GM19468 (cell line): ENCODE results near the gene FILIP1.

ENCODE experiments used
- ATAC-seq: cut with Tn5 transposase; IDR thresholded peaks from one replicate; pipeline ENCODE4 v1.9.1; 2021; ENCODE audit warnings: mild to moderate bottlenecking, moderate library complexity, moderate number of reproducible peaks; ENCODE audit not compliant: unreplicated experiment; ENCODE audit errors: extremely low read depth

Gene FILIP1

DNA sequence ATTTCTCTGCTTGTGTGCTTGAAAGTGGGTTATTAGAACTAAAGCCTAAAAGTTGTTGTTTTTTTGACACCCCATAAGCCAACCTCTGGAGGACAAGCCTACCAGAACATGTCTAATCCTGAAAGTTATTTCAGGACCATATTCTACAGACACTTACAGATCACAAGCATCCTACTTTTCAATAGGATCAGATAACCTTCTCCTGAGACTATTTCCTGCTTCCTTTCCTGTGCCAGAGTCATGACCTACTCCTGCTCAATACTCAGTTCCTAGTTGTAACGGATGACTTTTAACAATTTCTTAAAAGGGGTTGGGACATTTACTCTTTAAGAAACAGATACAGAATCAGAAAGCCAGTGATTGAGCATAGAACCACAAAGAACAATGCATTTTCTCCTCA lies 5.3 kb upstream of the FILIP1 start:
- ATAC-seq: no peak

DNA sequence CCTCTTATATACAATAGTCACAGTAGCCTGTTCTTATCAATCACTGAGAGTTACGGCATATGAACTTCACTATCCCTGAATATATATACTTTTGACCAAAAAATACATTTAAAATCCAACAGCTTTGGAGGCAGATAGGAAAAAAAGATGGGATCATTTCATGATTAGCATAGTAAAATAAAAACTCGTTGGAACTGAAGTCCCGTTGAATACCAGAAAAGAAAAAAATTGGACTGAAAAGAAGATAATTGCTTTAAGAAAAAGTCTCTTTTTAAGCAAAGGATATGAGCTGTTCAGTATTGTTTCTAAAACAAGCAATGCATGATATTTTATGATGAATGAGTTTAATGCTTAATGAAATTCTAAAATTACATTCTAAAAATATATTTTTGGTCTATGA lies 4.4 kb upstream of the FILIP1 start:
- no peak for ATAC-seq

DNA sequence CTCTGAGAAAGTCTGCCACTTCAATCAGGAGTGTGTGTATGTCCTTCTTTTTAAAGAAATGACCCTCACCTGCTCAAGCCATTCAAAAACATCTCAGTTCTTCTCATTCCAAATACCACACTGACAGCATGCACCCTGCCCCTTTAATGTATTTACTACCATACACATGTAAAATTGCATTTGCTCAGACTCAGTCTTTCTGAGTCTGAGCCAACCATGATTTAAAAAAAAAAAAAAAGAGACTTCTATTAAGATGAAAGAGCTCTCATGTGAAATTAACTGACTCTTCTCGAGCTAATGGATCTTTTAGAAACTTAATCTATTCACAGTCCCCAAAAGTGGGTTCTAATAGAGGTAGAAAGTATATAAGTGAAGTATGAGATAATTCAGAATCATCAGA lies 1.4 kb upstream of the FILIP1 start:
- ATAC-seq: no peak

DNA sequence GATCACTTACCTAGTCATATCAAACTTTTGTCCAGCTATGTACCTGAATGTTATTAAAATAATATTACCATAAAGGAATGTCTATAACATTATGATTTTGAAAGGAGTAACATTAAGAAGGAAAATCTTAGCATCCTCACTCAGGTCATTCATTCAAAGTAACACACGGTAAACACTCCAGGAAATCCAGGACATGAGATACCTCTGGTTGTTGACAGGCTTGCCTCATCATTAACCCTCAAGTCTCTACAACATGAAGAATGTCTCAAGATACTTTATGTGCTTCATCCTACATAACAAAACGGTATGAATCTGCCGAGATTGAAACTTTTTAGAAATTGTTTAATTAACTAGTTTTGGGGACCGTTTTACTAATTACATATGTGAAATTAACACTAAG lies 690 bp upstream of the FILIP1 start:
- no peak for ATAC-seq

DNA sequence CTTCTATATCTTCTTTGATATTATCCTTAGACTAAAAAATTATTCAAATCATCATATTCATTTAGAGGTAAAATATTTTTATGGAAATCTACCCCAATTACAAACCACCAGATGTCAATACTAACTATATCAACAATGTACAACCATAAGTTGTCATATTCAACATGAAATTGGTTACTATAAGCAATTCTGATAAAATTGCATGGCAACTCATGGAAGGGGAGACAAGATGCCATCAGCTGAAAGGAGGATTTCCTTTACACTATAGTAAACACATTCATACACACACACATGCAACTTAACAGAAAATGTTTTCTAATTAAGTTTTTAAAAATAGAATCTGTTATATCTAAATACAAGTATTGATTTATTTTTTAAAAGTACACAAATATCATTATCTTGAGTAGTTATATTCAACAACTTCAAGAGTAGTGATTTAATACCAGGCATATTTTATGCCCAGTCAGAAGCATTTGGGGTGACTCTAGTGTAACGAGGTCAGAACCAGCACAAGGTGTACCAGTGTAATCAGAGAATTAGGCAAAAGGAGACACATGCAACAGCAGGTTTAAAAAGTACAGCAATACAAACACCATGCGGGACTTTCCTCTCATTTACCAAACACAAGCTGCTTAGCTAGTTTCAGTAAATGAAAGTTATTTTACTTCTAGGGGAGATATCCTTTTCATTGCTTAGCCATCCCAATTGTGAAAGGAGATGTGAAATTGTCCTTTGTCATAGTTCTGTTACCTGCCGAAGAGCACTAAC lies 1.0 kb downstream of the FILIP1 start:
- no peak for ATAC-seq

DNA sequence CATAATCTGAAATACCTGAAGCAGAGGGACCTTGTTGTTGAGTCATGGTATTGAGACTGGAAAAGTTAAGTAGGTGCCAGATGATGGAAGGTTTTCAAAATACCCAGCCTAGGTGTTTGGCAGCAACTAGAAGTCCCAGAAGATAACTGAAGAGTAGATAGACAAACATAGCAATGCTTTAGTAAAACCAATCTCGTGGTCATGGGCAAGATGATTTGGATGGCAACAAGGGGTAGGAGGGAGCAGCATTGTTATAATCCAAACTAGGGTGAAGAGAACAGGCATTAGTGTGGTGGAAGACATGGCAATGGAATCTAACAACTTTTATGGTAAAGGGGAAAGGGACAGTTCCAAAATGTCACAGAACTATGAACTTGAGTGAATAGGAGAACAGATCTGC lies 2.3 kb downstream of the FILIP1 start:
- no peak for ATAC-seq

DNA sequence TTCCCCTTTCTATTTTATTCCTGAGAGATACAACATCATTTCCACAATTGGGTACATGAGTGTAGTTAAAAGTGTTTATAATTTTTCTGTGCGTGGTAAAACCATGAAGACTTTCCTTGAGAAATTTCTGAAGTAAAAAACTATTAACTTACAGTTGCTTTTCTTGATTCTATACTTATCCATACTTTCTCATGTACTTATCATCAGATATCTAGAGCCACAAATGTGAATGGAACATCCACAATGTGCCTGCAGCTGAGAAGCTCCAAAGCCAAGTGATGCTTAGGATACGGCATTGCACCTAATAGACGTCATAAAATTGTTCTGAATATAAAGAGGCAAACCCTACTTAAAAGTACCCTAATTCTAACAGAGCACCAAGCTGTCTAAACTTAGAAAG lies 2.9 kb downstream of the FILIP1 start:
- ATAC-seq: no peak

DNA sequence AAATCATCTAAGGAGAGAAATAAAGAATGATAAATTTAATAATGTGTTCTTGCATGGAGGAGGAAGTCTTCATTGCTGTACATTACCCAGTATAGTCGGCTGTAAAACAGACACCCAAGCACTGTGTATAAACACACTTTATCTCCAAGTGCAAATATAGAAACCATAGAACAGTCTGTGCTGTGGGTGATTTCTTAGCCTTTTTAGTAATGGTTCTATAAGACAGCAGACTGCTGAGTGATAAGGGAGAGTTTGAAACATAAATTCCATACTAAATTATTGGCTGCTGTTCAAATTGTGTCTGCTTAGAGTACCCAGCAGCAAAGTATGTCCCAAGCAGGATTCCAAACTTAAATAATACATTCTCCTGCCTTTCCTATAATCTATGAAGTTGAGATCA lies 4.6 kb downstream of the FILIP1 start:
- ATAC-seq: no peak

DNA sequence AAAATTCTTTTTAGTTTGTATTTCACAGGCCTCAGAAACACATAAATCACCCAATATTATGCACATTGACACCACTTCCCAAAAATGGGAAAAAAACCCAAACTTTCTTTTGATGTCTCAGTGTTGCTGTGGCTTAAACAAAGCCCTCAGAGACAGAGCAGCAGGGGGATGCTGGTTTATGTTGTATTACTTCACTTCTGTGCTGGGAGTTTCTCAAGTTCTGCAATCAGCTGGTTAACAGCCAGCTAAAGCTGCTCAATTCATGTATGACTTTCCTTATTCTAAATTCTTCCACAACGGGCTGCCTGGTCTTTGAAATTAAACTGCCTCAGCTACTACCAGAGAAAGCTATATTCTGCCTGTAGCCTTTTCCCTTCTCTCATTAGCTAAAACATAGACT lies 5.6 kb downstream of the FILIP1 start:
- ATAC-seq: no peak

DNA sequence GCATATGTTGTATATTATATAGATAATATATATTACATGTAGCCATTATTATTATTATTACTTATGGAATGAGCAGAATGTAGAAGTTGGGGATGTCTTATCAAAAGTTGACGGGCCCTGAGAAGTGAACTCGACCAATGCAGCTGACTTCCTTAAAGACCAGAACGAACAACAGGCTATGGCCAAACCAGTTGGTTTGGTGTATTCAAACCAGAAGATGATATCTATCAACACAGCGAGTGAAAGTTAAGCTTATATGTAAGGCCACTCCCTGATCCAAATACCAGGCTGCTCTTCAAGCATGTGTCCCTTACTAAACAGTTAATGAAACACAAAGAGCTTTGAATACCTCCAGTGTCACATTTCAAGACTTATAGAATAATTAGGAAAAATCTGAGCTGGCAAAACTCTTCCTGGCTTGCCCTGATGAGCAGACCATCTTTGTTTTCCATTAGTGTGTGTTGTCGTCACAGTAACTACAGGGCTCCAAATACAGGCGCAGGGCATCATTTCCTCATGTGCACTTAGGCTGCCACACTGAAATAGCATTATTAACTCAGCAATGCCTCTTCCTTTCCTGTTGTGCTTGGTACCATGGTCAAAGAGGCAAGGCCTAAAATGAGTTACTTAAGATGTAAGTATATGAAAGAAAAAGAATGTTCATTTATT lies 6.6 kb downstream of the FILIP1 start:
- no peak for ATAC-seq

DNA sequence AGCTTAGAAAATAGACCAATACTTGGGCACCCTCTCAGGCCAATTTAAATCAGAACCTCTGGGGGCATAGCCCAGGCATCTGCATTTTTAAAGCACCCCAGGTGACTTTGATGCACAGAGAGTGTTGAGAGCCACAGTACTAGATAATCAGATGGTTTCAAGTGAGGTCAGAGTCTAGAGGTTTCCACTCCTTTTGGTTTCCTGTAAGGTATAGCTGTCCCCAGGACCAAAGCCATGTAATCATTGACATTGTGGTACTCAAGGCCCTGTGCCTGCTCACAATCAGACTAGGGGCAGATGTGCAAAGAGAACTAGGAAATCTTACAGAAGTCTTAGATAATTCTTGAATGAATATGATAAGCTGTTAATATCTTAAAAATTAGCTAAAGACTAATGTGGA lies 9.1 kb downstream of the FILIP1 start:
- ATAC-seq: peak; percentile 36

DNA sequence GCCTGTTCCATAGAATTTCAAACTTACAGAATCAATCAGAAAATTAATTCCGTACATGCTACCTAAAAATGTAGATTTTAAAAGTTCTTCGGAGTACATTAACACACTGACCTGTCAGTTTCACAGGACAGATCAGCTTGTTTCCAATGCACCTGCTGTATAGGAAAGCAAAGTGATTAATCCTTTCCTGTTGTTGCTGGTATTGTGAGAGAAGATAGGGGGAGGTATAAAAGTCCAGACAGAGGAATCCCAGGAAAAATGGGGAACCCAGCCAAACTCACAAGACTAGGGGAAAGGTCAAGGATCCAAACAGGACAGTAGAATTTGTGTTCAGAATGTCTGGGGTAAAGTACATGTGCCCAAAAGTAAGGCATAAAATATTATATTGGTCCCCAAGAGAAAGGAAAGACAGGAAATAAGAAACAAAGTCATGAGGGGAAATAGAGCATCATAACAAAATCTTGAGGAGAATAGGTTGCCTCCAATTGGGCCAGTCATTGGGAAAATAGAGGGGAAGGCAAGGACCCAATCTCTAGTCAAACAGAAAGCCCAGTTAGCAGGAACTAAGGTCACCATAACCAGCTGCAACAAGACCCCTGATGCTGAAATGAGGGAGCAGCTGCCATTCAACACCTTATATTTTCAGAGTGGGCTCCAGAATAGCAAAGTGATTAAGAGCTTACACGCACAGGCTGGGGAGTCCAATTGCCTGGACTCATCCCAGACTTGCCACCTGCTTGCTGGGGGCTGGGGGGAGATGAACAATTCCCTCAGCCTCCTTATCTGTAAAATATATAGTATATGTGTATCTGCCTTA lies 10.3 kb downstream of the FILIP1 start:
- no peak for ATAC-seq

DNA sequence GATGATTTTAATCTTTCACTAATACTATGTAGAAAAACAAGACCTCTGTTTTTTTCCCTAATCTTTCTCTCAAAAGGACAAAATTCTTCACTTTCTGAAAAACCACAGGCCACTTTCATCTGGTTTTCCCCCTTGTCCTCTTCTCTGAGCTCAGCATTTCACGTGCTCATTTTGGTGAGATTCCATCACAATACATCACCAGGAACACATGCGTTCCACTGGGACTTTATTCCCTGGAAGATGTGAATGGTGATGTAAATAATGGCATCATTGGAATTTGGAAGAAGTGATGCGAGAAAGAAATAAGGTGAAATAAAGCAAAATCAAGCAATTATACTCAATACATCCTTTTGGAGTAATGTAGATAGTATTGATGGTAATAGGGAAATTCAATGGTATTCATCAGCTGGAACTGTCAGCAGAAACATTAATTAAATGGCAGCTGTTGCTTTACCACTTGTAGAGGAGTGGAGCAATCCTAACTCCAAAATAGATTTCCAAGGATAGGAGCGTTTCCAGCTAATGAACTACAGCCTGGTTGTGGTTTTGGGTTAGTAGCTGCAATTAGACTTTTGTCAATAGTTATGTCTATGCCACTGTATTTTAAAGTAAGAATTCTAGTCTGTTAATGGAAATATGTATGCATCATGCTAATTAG lies 11.5 kb downstream of the FILIP1 start:
- no peak for ATAC-seq

DNA sequence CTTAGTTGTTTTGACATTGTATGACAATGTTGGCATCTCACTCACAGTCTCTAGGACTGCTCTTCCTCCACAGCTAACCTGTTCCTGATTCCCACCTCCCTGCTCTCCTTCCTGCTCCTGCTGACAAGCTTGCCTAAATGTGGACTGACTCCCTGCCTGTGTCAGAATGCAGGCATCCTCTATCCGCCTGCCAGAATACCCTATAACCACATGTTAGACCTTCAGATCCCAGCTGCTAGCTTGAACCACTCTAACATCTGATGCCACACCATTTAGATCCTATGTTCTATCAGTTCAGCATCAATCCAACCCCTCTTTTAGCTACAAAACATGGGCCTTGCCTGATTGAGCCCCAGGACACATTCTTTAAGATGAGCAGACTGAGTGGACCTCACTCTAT lies 12.2 kb downstream of the FILIP1 start:
- no peak for ATAC-seq

DNA sequence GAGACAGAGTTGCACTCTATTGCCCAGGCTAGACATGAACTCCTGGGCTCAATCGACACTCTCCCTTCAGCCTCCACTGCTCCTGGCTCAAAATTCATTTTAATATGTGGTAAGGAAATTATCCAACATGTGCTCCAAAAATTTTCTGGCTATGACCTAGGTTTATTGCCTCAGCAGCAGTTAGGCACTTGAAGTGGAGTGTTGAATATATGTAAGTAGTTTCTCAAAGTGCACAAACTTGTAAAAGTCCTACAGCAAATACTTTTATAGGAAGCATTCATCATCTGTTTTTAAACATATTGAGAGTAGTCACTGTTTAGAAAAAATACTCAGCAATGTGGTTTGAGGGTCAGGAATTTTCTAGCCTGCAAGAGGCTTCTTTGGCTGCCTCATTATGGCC lies 13.2 kb downstream of the FILIP1 start:
- ATAC-seq: no peak

DNA sequence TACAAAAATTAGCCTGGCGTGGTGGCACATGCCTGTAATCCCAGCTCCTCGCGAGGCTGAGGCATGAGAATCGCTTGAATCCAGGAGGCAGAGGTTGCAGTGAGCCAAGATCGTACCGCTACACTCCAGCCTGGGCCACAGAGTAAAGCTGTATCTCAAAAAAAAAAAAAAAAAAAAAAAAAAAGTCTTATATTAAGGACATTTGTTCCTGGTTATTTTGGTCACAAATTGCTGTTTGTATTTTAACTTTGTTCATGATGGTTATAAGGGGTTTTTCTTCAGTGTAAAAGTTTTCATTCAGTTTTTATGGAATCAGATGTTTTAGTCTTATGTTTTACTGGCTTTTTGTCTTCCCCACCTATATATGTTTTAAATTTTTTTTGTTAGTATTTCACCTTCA lies 13.9 kb downstream of the FILIP1 start:
- no peak for ATAC-seq

DNA sequence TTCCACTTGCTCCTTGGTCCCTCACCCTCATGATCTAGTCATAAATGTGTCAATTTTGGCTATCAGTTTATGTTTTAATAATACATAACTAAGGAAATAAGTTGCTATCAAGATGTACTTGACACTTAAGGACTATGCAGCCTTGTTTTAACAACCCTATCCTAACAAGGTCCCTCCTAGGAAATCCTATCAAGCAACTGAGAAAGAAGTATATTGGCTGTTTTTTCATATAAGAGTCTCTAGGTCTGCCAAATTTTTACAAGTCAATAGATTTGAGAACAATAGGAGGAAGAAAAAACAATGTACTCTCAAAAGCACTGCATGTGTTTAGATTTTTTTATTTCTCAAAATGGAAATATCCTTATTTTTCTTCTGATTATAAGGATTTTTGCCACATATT lies 14.7 kb downstream of the FILIP1 start:
- no peak for ATAC-seq

DNA sequence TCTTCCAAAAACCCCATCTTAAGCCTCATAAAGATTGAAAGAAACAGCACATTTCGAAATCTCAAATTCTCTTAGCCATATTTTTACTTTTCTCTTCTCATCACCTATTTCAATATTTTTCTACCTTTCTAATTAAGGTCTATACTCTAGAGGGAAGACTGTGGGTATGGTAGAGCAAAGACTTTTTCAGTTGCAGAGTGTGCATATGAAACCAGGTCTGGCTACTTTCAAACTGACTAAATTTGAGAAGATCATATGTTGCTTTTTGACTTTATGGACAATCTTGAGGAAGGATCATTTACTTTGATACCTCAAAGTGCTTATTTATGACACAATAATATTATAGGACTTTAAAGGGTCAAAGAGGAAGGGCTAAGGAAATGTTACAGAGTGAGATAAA lies 20.7 kb downstream of the FILIP1 start:
- ATAC-seq: no peak

DNA sequence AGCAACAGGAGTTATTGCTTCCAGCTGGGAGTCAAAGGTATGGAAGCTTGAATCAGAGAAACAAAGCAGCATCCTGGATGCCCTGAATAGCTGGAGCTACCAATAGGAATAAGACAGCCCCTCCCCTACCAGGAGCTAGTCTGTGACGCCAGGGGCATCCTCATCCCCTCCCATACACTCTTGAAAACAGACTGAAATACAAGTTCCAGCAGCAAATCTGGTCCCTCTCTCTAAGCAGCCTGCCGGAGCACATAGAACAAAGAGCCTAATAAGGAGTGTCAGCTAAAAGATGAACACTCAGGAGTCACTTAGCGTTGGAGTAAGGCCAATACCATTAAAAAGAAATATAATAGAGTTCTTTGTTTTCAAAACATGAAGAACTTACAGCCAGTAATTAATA lies 25.6 kb downstream of the FILIP1 start:
- ATAC-seq: no peak

DNA sequence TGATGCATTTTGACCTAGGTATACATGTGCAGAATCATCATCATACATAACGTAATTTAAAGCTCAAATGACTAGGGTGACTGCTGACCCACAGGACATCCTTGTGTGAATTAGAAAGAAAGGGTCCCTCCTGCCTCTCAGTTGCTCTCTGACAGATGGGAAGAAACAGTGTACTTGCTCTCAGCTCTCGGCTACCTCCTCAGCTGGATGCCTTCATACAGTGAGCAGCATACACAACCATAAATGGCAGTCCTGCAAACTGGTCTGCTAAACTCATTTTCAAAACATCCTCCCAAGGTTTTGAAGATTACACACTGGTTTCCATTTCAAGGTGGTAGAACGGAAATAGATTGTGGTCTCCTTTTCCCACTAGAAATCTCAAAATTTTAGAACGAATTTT lies 26.3 kb downstream of the FILIP1 start:
- no peak for ATAC-seq

DNA sequence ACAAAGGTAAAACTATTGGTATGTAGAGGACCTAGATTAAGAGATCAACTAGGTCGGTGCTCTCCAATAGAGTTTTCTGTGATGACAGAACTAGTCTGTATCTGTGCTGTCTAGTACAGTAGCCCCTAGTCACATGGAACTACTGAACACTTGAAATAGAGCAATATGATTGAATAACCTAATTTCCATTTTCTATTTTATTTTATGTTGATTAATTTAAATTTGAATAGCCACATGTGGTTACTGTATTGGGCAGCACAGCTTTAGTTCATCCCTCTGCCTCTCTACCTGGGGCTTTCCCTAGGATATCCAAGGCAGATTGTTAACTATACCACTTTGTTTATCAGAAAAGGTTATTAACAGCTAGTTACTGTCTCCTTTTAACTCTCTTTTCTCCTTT lies 27.0 kb downstream of the FILIP1 start:
- no peak for ATAC-seq
